Testis (tissue), 3 donors: ENCODE results near the gene CACNA2D1. TPM values are rescaled to one million over a fixed set of nuclear protein-coding genes. Genes with fewer than 3 reads are reported as not detected.

Source experiments
- DNase-seq: peaks from one replicate; pipeline ENCODE4 v3.0.0-alpha.2; 2019
- H3K27ac ChIP-seq, 2 donors: fragments of 200-600 bp; sonication (generic); one replicate each; pipeline ENCODE4 v1.5.1; 2019
- H3K27me3 ChIP-seq: fragments of 200-600 bp; sonication (generic); one replicate; pipeline ENCODE4 v1.5.1; 2019
- H3K36me3 ChIP-seq: fragments of 200-600 bp; sonication (generic); one replicate; pipeline ENCODE4 v1.5.1; 2017; ENCODE audit warnings: low read depth; ENCODE audit errors: missing control alignments
- H3K4me1 ChIP-seq: fragments of 200-600 bp; sonication (generic); one replicate; pipeline ENCODE4 v1.5.1; 2019
- H3K4me3 ChIP-seq, 2 donors: fragments of 200-600 bp; sonication (generic); one replicate each; pipeline ENCODE4 v1.5.1; 2017 to 2019
- H3K9me3 ChIP-seq: fragments of 200-600 bp; sonication (generic); one replicate; pipeline ENCODE4 v1.5.1; 2017
- CTCF ChIP-seq, 3 experiments: fragments of 450-650 bp in 2 of 3; fragments of 200-600 bp in 1 of 3; sonication (generic) in 1 of 3; IDR thresholded peaks; one replicate each; pipeline ENCODE4 v1.5.1; 2016 to 2019; ENCODE audit warnings: antibody characterized with exemption in 3 of 3, mild to moderate bottlenecking in 2 of 3, moderate library complexity in 1 of 3
- POLR2A ChIP-seq: fragments of 450-650 bp; IDR thresholded peaks from one replicate; pipeline ENCODE4 v1.6.1; 2017; ENCODE audit warnings: antibody characterized with exemption, mild to moderate bottlenecking, moderate library complexity
- WGBS, 2 donors: methylation state at CpG; one replicate each; pipeline ENCODE4 v1.1.5; 2018; 5-methylcytosine and 5-hydroxymethylcytosine counted together
- intact Hi-C: fragments of 100-400 bp; cut with DNase I; formaldehyde crosslinking; loops from one replicate; pipeline ENCODE4 v1.15.1; 2023; ENCODE audit warnings: low total_unique reads
- polyA plus RNA-seq: library from polyadenylated mRNA; stranded (reverse); fragments of 350-450 nt; fragmentation: Illumina TruSeq; extraction: RNeasy Lipid Tissue Mini Kit (QIAGEN cat#74804); gene quantifications from one replicate; pipeline ENCODE4 v1.2.3, GENCODE V29; 2014; ENCODE audit warnings: low read depth, low replicate concordance; ENCODE audit not compliant: insufficient read depth
- total RNA-seq, 2 donors: library from RNA; depleted of rRNA; stranded (reverse); fragments of >200 nt; gene quantifications; one replicate each; pipeline ENCODE4 v1.2.3, GENCODE V29; 2016

Gene CACNA2D1
- total and polyA plus RNA-seq, 3 donors from 2014 or later = 5.4 to 29.1 (median 28.0) TPM

GRCh38 chr7:82360591-82361368 lies 82.8 kb downstream of the CACNA2D1 start:
- H3K4me3 ChIP-seq = no peak overlapping the region
- intact Hi-C loops = no loop called here
- H3K27me3 ChIP-seq = no peaks in the 10 kb centered on the region
- DNase-seq = no peak
- H3K9me3 ChIP-seq = no peaks in the 10 kb centered on the region
- WGBS, 2 donors = 28 to 49% methylated on average over 2 of the region's 2 CpGs
- H3K4me1 ChIP-seq = no peaks in the 10 kb centered on the region
- H3K36me3 ChIP-seq = no peaks in the 10 kb centered on the region
- no peak for TF ChIP-seq CTCF (IDR thresholded peaks at IDR 0.05)
- no peak for TF ChIP-seq POLR2A
- no peak overlapping the region for H3K27ac ChIP-seq

DNA sequence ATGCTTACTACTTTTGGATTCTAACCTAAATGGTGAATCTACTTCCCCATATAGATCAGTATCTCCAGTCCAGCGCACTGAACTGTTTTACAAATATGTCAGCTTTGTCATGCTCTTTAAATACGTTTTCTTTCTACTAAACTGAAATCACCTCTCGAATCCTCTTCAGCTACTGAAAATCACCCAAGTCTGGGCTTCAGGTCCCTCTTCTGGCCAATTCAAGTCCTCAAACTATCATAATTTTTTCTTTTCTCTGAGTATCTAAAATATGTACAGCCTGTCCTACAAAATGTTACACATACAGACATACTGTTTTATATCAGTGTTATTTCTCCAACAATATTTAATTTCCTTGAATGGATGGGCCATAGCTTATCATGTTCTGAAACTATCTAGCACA lies 84.2 kb downstream of the CACNA2D1 start:
- H3K27ac ChIP-seq = no peak overlapping the region
- intact Hi-C loops = no loop called here
- no peak for TF ChIP-seq POLR2A
- TF ChIP-seq CTCF (IDR thresholded peaks at IDR 0.05) = no peak
- no peak for DNase-seq
- no peaks in the 10 kb centered on the region for H3K27me3 ChIP-seq
- H3K36me3 ChIP-seq = no peaks in the 10 kb centered on the region
- no peaks in the 10 kb centered on the region for H3K4me1 ChIP-seq
- WGBS, 2 donors = 85 to 86% methylated on average over 3 of the region's 3 CpGs
- H3K4me3 ChIP-seq = no peak overlapping the region
- no peaks in the 10 kb centered on the region for H3K9me3 ChIP-seq

DNA sequence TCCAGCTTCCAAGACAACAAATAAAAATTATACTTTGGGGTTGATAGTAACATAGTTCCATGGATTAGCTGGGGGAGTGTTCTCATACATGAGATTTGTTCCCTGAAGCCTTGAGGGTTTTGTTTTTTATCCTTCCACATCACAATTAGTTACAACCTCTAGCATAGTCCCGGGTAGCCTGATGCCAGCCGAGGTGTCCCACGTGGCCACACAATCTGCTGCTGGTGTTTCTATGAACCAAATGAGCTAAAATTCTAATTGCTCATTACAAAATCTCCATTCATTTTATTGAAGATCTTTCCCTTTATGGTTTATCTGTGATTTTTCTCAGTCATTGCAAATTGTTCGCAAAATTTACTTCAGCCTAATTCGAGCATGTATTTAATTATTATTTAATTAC lies 84.7 kb downstream of the CACNA2D1 start:
- intact Hi-C loops = no loop called here
- Histone ChIP-seq H3K27ac (no peak overlapping the region), H3K36me3 (no peaks in the 10 kb centered on the region), H3K4me1 (no peaks in the 10 kb centered on the region), H3K27me3 (no peaks in the 10 kb centered on the region), H3K4me3 (no peak overlapping the region), H3K9me3 (no peaks in the 10 kb centered on the region)
- WGBS, 2 donors = 85 to 91% methylated on average over 5 of the region's 5 CpGs
- no peak for DNase-seq
- no peak for TF ChIP-seq CTCF (IDR thresholded peaks at IDR 0.05)
- TF ChIP-seq POLR2A = no peak

DNA sequence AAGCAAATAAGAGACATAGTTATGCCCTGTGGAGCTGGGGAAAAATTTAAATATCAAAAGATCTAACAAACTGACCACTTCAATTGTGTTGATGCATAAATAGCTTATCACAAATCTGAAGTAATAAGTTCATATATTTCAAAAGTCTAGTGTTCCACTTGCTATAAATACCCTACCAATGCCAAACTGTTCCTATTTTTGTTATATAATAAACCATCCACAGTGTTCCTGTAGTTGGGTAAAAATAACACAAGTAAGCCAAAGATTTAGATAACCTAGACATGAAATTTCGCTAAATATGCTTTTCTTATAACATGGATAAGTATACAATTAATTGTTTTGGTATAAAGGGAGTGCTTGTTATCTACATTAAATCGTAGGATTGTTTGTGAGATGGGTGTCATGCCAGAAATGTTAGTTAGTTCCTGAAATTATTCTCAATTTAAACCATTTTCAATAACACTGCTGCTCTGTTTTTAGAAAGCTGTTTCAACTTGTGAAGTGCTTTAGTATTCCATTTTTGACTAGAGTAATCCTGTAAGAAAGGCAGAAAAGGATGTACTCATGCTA lies 85.5 kb downstream of the CACNA2D1 start:
- intact Hi-C loops = no loop called here
- WGBS, 2 donors = 61 to 64% methylated on average over 2 of the region's 2 CpGs
- H3K27ac ChIP-seq = no peak overlapping the region
- TF ChIP-seq CTCF (IDR thresholded peaks at IDR 0.05) (no peak), POLR2A (no peak)
- H3K4me3 ChIP-seq = no peak overlapping the region
- no peak for DNase-seq
- no peaks in the 10 kb centered on the region for H3K4me1 ChIP-seq
- H3K27me3 ChIP-seq = no peaks in the 10 kb centered on the region
- no peaks in the 10 kb centered on the region for H3K9me3 ChIP-seq
- H3K36me3 ChIP-seq = no peaks in the 10 kb centered on the region

DNA sequence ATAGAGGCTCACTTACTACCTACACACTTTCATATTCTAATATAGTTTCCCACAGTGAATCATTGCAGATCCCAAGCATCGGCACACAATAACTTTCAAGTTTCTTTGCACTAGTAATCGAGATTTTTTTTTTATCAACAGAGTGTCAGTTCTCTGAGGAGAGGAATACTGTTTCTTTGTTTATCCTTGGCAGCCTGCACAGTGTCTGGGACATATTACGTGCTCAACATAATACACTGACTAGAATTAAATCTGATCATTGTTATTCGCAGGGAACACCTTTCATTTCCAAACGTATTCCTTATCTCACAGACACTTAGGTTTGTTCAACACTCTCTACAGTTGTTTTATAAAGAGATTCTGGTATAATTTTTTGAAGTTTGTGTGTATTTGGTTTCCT lies 95.3 kb downstream of the CACNA2D1 start:
- peak; percentile 27 for DNase-seq
- Histone ChIP-seq H3K4me1 (no peaks in the 10 kb centered on the region), H3K36me3 (no peaks in the 10 kb centered on the region), H3K27me3 (no peaks in the 10 kb centered on the region), H3K4me3 (no peak overlapping the region), H3K27ac (no peak overlapping the region), H3K9me3 (no peaks in the 10 kb centered on the region)
- WGBS, 2 donors = 61 to 72% methylated on average over 5 of the region's 5 CpGs
- intact Hi-C loops = no loop called here
- TF ChIP-seq POLR2A (no peak), CTCF (IDR thresholded peaks at IDR 0.05) (no peak)
